ENCODE data around the gene EML2. TPM values are rescaled to one million over a fixed set of nuclear protein-coding genes. Genes with fewer than 3 reads are reported as not detected.

Gene EML2
- total RNA-seq, 1 donor from 2014 or later, result 36.9 TPM

DNA sequence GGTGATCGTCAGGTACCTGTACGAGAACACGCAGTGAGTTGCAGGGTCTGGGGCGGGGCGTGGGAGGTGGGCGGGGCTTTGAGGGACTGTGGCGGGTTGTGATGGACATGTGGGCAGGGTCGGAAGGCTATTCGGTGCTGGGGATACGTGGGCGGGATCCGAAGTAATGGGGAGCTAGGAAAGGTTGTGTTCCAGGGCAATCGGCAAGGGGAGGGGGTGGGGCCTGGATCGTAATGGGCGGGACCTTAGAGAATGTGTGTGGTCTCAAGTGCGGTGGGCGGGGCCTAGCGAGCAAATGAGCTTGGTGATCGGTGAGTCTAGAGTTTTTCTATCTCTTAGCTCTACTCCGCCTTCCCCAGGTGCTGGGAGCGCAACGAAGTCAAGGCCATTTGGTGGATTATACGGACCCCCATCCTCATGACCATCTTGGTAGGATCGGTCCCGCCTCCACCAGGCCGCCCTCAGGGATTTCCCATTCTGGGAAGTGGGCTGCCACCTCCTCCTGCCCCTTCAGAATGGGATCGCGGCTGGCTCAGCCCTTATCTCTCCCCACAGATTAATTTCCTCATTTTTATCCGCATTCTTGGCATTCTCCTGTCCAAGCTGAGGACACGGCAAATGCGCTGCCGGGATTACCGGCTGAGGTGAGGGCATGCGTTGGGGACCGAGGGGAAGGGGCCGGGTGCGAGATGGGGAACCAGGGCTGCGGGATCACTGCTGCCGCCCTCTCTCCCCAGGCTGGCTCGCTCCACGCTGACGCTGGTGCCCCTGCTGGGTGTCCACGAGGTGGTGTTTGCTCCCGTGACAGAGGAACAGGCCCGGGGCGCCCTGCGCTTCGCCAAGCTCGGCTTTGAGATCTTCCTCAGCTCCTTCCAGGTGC lies 38.4 kb upstream of the EML2 start:
- peaks cover 13% of the 10 kb centered on the region for H3K27me3 Mint-ChIP-seq (ENCODE audit: low read depth)
- H3K36me3 Mint-ChIP-seq, result no peaks in the 10 kb centered on the region
- H3K27ac Mint-ChIP-seq, result peak overlapping the region; percentile 92
- TF ChIP-seq, protein P1, sequence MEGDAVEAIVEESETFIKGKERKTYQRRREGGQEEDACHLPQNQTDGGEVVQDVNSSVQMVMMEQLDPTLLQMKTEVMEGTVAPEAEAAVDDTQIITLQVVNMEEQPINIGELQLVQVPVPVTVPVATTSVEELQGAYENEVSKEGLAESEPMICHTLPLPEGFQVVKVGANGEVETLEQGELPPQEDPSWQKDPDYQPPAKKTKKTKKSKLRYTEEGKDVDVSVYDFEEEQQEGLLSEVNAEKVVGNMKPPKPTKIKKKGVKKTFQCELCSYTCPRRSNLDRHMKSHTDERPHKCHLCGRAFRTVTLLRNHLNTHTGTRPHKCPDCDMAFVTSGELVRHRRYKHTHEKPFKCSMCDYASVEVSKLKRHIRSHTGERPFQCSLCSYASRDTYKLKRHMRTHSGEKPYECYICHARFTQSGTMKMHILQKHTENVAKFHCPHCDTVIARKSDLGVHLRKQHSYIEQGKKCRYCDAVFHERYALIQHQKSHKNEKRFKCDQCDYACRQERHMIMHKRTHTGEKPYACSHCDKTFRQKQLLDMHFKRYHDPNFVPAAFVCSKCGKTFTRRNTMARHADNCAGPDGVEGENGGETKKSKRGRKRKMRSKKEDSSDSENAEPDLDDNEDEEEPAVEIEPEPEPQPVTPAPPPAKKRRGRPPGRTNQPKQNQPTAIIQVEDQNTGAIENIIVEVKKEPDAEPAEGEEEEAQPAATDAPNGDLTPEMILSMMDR (IDR thresholded peaks at IDR 0.05; ENCODE audit: unreplicated experiment), result no peak
- peak overlapping the region; percentile 68 for H3K4me3 Mint-ChIP-seq
- no peaks in the 10 kb centered on the region for H3K9me3 Mint-ChIP-seq
- peak; percentile 75 to 81 for DNase-seq (ENCODE audit: low spot score in 2 of 2, unreplicated experiment in 2 of 2)
- peaks cover 20% of the 10 kb centered on the region for H3K4me1 Mint-ChIP-seq

DNA sequence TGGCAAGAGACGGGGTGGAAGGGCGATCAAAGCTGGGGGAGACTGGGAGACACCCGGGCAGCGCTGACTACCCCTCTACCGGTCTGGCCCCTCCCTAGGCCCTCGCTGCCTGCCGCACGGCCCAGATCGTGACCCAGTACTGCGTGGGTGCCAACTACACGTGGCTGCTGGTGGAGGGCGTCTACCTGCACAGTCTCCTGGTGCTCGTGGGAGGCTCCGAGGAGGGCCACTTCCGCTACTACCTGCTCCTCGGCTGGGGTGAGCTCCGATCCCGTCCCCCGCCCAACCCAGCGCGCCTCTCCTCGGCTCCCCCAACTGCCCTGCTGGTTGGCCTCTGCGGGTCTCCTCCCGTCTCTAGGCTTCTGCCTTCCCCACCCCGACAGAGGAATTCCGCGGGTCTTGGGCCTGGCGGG lies 37.7 kb upstream of the EML2 start:
- TF ChIP-seq, protein P1 (IDR thresholded peaks at IDR 0.05; ENCODE audit: unreplicated experiment), result no peak
- peaks cover 19% of the 10 kb centered on the region for H3K27me3 Mint-ChIP-seq (ENCODE audit: low read depth)

DNA sequence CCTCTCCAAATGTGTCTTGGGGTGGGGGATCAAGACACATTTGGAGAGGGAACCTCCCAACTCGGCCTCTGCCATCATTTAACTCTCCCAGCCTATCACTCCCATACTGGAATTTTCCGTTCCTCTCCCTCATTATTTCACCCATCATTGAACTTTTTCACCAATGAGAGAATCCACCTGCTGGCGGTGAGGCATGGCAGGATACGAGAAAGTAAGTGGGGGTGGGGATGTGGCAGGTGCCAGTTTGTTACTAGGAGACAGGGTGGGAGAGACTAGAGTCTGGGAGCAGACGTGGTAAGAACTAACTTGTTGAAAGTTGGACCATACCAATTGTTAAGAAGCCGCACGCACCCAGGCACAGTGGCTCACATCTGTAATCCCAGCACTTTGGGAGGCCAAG lies 35.7 kb upstream of the EML2 start:
- H3K4me1 Mint-ChIP-seq, result peaks cover 17% of the 10 kb centered on the region
- DNase-seq (ENCODE audit: low spot score in 2 of 2, unreplicated experiment in 2 of 2), result no peak

More for the DNA sequence above, 37.7 kb upstream of the EML2 start:
- no peaks in the 10 kb centered on the region for H3K9me3 Mint-ChIP-seq
- peak overlapping the region; percentile 34 for H3K27ac Mint-ChIP-seq
- H3K4me1 Mint-ChIP-seq, result peaks cover 18% of the 10 kb centered on the region
- H3K4me3 Mint-ChIP-seq, result peak overlapping the region; percentile 58
- no peaks in the 10 kb centered on the region for H3K36me3 Mint-ChIP-seq
- DNase-seq (ENCODE audit: low spot score in 2 of 2, unreplicated experiment in 2 of 2), result no peak

DNA sequence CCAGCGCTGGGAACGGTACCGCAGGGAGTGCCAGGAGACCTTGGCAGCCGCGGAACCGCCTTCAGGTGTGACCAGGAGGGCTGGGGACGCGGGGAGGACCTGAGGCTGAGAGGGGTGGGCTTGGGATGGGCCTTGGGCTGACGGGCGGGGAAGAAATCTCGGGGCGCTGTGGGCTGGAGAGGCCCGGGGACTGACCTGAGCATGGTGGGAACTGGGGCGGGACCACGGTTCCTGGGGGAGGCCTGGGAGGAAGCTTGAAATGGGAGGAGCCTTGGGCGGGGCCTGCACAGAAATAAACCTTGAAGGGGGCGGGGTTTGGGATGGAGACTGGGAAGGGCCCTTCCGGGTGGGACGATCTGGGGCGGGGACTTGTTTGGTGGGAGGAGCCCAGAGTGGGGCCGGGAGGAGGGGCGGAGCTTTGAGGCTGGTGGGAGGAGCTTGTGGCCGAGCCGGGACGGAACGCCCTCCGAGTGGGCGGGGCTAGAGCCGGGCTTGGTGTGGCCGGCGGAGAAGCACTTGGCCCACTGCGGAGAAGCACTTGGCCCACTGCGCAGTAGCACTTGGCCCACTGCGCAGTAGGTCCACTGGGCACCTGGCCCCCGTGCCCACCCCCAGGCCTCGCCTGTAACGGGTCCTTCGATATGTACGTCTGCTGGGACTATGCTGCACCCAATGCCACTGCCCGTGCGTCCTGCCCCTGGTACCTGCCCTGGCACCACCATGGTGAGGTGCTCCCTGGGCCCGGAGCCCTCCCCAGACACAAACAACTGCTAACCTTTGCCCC lies 31.7 kb upstream of the EML2 start:
- peaks cover 19% of the 10 kb centered on the region for H3K4me1 Mint-ChIP-seq
- DNase-seq (ENCODE audit: low spot score in 2 of 2, unreplicated experiment in 2 of 2), result peak; percentile 58 to 80
- TF ChIP-seq, protein P1 (IDR thresholded peaks at IDR 0.05; ENCODE audit: unreplicated experiment), result no peak
- no peak overlapping the region for H3K27ac Mint-ChIP-seq
- peaks cover 62% of the 10 kb centered on the region for H3K27me3 Mint-ChIP-seq (ENCODE audit: low read depth)
- no peaks in the 10 kb centered on the region for H3K9me3 Mint-ChIP-seq
- H3K36me3 Mint-ChIP-seq, result no peaks in the 10 kb centered on the region
- H3K4me3 Mint-ChIP-seq, result peak overlapping the region; percentile 55

More for the DNA sequence above, 35.7 kb upstream of the EML2 start:
- Mint-ChIP-seq H3K36me3 (no peaks in the 10 kb centered on the region), H3K9me3 (no peaks in the 10 kb centered on the region), H3K4me3 (no peak overlapping the region), H3K27me3 (ENCODE audit: low read depth) (peaks cover 37% of the 10 kb centered on the region), H3K27ac (no peak overlapping the region)
- TF ChIP-seq, protein P1 (IDR thresholded peaks at IDR 0.05; ENCODE audit: unreplicated experiment), result no peak

DNA sequence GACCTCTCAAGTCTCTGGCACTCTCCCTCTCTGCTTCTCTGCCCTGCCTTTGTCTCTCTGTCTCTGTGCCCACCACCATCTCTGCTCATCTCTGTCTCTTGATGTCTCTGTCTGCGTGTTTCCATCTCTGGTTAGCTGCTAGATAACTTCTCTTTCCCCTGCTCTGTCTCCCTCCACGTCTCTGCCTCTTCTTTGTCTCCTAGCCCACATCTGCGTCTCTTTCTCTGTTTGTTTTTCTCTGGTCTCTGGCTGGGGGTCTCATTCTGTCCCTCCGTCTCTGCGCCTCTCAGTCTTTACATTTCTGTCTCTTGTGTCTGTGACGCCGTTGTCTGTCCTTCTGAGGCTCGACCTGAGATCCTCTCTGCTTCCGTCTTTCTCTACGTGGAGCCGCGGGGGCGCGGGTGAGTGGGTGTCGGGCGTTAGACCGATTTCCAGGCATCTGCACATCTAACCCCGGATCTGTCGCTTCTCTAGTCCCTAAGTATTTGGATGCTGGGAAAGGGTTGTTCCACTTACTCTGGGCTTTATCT lies 29.2 kb upstream of the EML2 start:
- no peaks in the 10 kb centered on the region for H3K9me3 Mint-ChIP-seq
- H3K4me3 Mint-ChIP-seq, result peak overlapping the region; percentile 59
- peaks cover 19% of the 10 kb centered on the region for H3K4me1 Mint-ChIP-seq
- peaks cover 67% of the 10 kb centered on the region for H3K27me3 Mint-ChIP-seq (ENCODE audit: low read depth)
- DNase-seq (ENCODE audit: low spot score in 2 of 2, unreplicated experiment in 2 of 2), result no peak
- no peak overlapping the region for H3K27ac Mint-ChIP-seq
- H3K36me3 Mint-ChIP-seq, result no peaks in the 10 kb centered on the region
- TF ChIP-seq, protein P1 (IDR thresholded peaks at IDR 0.05; ENCODE audit: unreplicated experiment), result no peak

Measured in mesothelial cell of epicardium (in vitro differentiated cells).